GM12891 (cell line): ENCODE results near the gene CSMD2.

Experiments used
- POLR2A ChIP-seq: IDR thresholded peaks from 2 replicates; pipeline ENCODE4 v1.6.1; 2011; ENCODE audit warnings: low read depth, low read length, control low read depth
- POLR2AphosphoS5 ChIP-seq: IDR thresholded peaks from 2 replicates; pipeline ENCODE4 v1.6.1; 2011; ENCODE audit warnings: low read depth, low read length, control low read depth

- no peak for TF ChIP-seq POLR2A
- no peak for TF ChIP-seq POLR2AphosphoS5
Measured at GRCh38 chr1:33503506-33503905, 661.5 kb downstream of the CSMD2 start.
